H1 (cell line): ENCODE results near the gene POLR2F. TPM values are rescaled to one million over a fixed set of nuclear protein-coding genes. Genes with fewer than 3 reads are reported as not detected.

Source experiments
- CTCF ChIA-PET: fragments of 300-600 bp; sonication (Branson Sonifier 250); formaldehyde crosslinking; loops from one replicate; lab custom pipeline; 2021; ENCODE audit not compliant: partially characterized antibody; lab: Charles Lee
- POLR2A ChIA-PET: fragments of 300-600 bp; sonication (Branson Sonifier 250); formaldehyde crosslinking; loops from one replicate; lab custom pipeline; 2021; ENCODE audit warnings: inconsistent platforms; ENCODE audit not compliant: partially characterized antibody; lab: Charles Lee
- DNase-seq, 2 experiments: peaks; one replicate each; pipeline versions ENCODE4 v3.0.0 to v3.0.0-alpha.2; 2010 to 2022; ENCODE audit warnings: low spot score in 2 of 2, low read depth in 1 of 2, mixed read lengths in 1 of 2
- FAIRE-seq: peaks from 2 replicates; lab custom pipeline; 2011; peaks lifted over from hg19 to GRCh38; lab: Jason Lieb, UNC
- H2AFZ ChIP-seq: 2 replicates; pipeline ENCODE4 v1.8.1; 2012; ENCODE audit warnings: low read length, inconsistent platforms
- H2AK5ac ChIP-seq: 2 replicates; pipeline ENCODE4 v1.6.1; 2013; ENCODE audit warnings: low read depth, low read length
- H2BK120ac ChIP-seq: replicated peaks from 2 replicates; pipeline ENCODE3; 2013; ENCODE audit warnings: low read depth, low read length, inconsistent platforms
- H2BK12ac ChIP-seq: 2 replicates; pipeline ENCODE4 v1.6.1; 2013; ENCODE audit warnings: low read depth, low read length
- H2BK15ac ChIP-seq: 2 replicates; pipeline ENCODE4 v1.6.1; 2013; ENCODE audit warnings: low read length
- H2BK20ac ChIP-seq: 2 replicates; pipeline ENCODE4 v1.6.1; 2013; ENCODE audit warnings: low read length
- H2BK5ac ChIP-seq: 2 replicates; pipeline ENCODE4 v1.6.1; 2013; ENCODE audit warnings: low read depth, low read length
- H3K14ac ChIP-seq: 2 replicates; pipeline ENCODE4 v1.6.1; 2013; ENCODE audit warnings: inconsistent platforms; ENCODE audit not compliant: insufficient read length
- H3K18ac ChIP-seq: 2 replicates; pipeline ENCODE4 v1.6.1; 2013; ENCODE audit warnings: low read length; ENCODE audit errors: extremely low read depth
- H3K23ac ChIP-seq: 2 replicates; pipeline ENCODE4 v1.6.1; 2013; ENCODE audit warnings: inconsistent platforms; ENCODE audit not compliant: insufficient read length
- H3K23me2 ChIP-seq: 2 replicates; pipeline ENCODE4 v1.6.1; 2013; ENCODE audit warnings: low read depth, low read length
- H3K27ac ChIP-seq: 2 replicates; pipeline ENCODE4 v1.6.1; 2011; ENCODE audit warnings: low read depth, low read length, inconsistent platforms
- H3K27me3 ChIP-seq, 4 experiments: replicated peaks in 1 of 4; 1 replicate in 1 of 4; 2 replicates in 3 of 4; pipeline versions ENCODE4 v1.6.1 to v1.8.1; 2011 to 2013; ENCODE audit warnings: low read length in 3 of 4, mild to moderate bottlenecking in 3 of 4, inconsistent platforms in 2 of 4, mixed read lengths in 2 of 4, moderate library complexity in 1 of 4; ENCODE audit not compliant: control insufficient read depth in 3 of 4, insufficient read depth in 3 of 4; ENCODE audit errors: extremely low read depth in 1 of 4
- H3K36me3 ChIP-seq, 4 experiments: 2 replicates each; pipeline versions ENCODE4 v1.6.1 to v1.8.1; 2011 to 2013; ENCODE audit warnings: mild to moderate bottlenecking in 4 of 4, low read length in 3 of 4, moderate library complexity in 2 of 4, control low read depth in 1 of 4, inconsistent platforms in 1 of 4; ENCODE audit not compliant: insufficient read depth in 4 of 4, control insufficient read depth in 2 of 4
- H3K4ac ChIP-seq: replicated peaks from 2 replicates; pipeline ENCODE3; 2013; ENCODE audit warnings: low read length, low read depth, mixed read lengths, inconsistent platforms; ENCODE audit not compliant: insufficient read length
- H3K4me1 ChIP-seq, 4 experiments: replicated peaks in 1 of 4; 1 replicate in 1 of 4; 2 replicates in 3 of 4; pipeline versions ENCODE4 v1.6.1 to v1.8.1; 2011 to 2013; ENCODE audit warnings: low read length in 3 of 4, inconsistent platforms in 2 of 4, mixed read lengths in 1 of 4; ENCODE audit not compliant: insufficient read depth in 4 of 4, control insufficient read depth in 3 of 4
- H3K4me2 ChIP-seq, 2 experiments: 2 replicates each; pipeline versions ENCODE4 v1.6.1 to v1.8.1; 2011 to 2013; ENCODE audit warnings: low read depth in 2 of 2, low read length in 2 of 2, control low read depth in 1 of 2, inconsistent platforms in 1 of 2, mild to moderate bottlenecking in 1 of 2; ENCODE audit not compliant: insufficient read depth in 1 of 2
- H3K4me3 ChIP-seq, 4 experiments: fragments of 200-600, 300-600 bp in 1 of 4; sonication (generic), shearing (Covaris generic), sonication (Bioruptor Twin) in 1 of 4; 2 replicates each; pipeline versions ENCODE4 v1.5.1 to v1.8.1; 2011 to 2016; ENCODE audit warnings: low read length in 4 of 4, low read depth in 3 of 4, control low read depth in 2 of 4, inconsistent platforms in 2 of 4, mild to moderate bottlenecking in 2 of 4, mixed read lengths in 1 of 4, moderate library complexity in 1 of 4; ENCODE audit not compliant: insufficient read depth in 2 of 4; ENCODE audit errors: extremely low read depth in 1 of 4
- H3K56ac ChIP-seq: replicated peaks from 2 replicates; pipeline ENCODE3; 2013; ENCODE audit warnings: low read depth, mild to moderate bottlenecking, mixed read lengths, low read length, inconsistent platforms; ENCODE audit not compliant: insufficient read length
- H3K79me1 ChIP-seq: 2 replicates; pipeline ENCODE4 v1.6.1; 2013; ENCODE audit warnings: low read depth, low read length, control low read depth
- H3K79me2 ChIP-seq, 2 experiments: 2 replicates each; pipeline versions ENCODE4 v1.6.1 to v1.8.1; 2012 to 2013; ENCODE audit warnings: low read length in 2 of 2, mild to moderate bottlenecking in 2 of 2, inconsistent platforms in 1 of 2; ENCODE audit not compliant: insufficient read depth in 2 of 2, control insufficient read depth in 1 of 2
- H3K9ac ChIP-seq, 4 experiments: replicated peaks in 1 of 4; 1 replicate in 1 of 4; 2 replicates in 3 of 4; pipeline versions ENCODE4 v1.6.1 to v1.8.1; 2011 to 2013; ENCODE audit warnings: low read depth in 3 of 4, low read length in 3 of 4, control low read depth in 2 of 4, mild to moderate bottlenecking in 2 of 4, moderate library complexity in 2 of 4, inconsistent platforms in 1 of 4; ENCODE audit errors: extremely low read depth in 1 of 4
- H3K9me3 ChIP-seq, 2 experiments: 2 replicates each; pipeline versions ENCODE4 v1.6.1 to v1.8.1; 2012 to 2013; ENCODE audit warnings: mild to moderate bottlenecking in 2 of 2, moderate library complexity in 2 of 2, control low read depth in 1 of 2, inconsistent platforms in 1 of 2, low read depth in 1 of 2, low read length in 1 of 2, mixed read lengths in 1 of 2; ENCODE audit not compliant: insufficient read depth in 2 of 2
- H4K20me1 ChIP-seq, 2 experiments: replicated peaks in 1 of 2; 2 replicates each; pipeline versions ENCODE3 to v1.8.1; 2011 to 2013; ENCODE audit warnings: inconsistent platforms in 2 of 2, low read length in 2 of 2, mild to moderate bottlenecking in 1 of 2; ENCODE audit not compliant: insufficient read depth in 2 of 2, control insufficient read depth in 1 of 2
- H4K5ac ChIP-seq: 2 replicates; pipeline ENCODE4 v1.6.1; 2013; ENCODE audit warnings: low read length, low read depth, mixed read lengths, inconsistent platforms; ENCODE audit not compliant: insufficient read length
- H4K8ac ChIP-seq: 2 replicates; pipeline ENCODE4 v1.8.0; 2013; ENCODE audit warnings: mild to moderate bottlenecking, moderate library complexity, low read length, inconsistent platforms; ENCODE audit not compliant: insufficient read depth; ENCODE audit errors: extremely low read depth
- H4K91ac ChIP-seq: replicated peaks from 2 replicates; pipeline ENCODE3; 2013; ENCODE audit warnings: low read length, mixed read lengths, inconsistent platforms; ENCODE audit not compliant: insufficient read length
- GABPA ChIP-seq: IDR thresholded peaks from 2 replicates; pipeline ENCODE4 v1.6.1; 2011; ENCODE audit warnings: mild to moderate bottlenecking, low read length, moderate library complexity, borderline replicate concordance; ENCODE audit not compliant: insufficient read depth
- WGBS, 2 experiments: shearing (Covaris generic) in 1 of 2; methylation state at CpG; one replicate each; pipeline versions ENCODE4 v1.1.6 to v1.1.7; 2013 to 2015; ENCODE audit warnings: low lambda C conversion rate in 2 of 2, mixed read lengths in 2 of 2, inconsistent platforms in 1 of 2, low coverage in 1 of 2, missing lambda C conversion rate in 1 of 2; ENCODE audit not compliant: insufficient replicate concordance in 2 of 2, insufficient coverage in 1 of 2, insufficient read length in 1 of 2; ENCODE audit errors: extremely low coverage in 1 of 2, missing lambda C conversion rate in 1 of 2; 5-methylcytosine and 5-hydroxymethylcytosine counted together
- polyA plus RNA-seq, 7 experiments: library from polyadenylated mRNA; depleted of rRNA in 3 of 7; stranded (reverse) in 5 of 7; unstranded in 2 of 7; fragments of >200 nt in 5 of 7; fragments of 200-250 nt in 2 of 7; gene quantifications; 1 replicate in 5 of 7; 2 replicates in 1 of 7; 4 replicates in 1 of 7; pipeline versions ENCODE4 v1.2.1 to v1.2.3, GENCODE V29; 2011 to 2013; ENCODE audit warnings: missing spikeins in 2 of 7, mixed read lengths in 2 of 7
- total RNA-seq: library from RNA; stranded (reverse); fragmentation: NEBNext Ultra II Directional; extraction: Animal tissue kit (Norgen Biotek cat#: 25700); gene quantifications from 2 replicates; pipeline ENCODE4 v1.2.1, GENCODE V29; 2021

POLR2F gene
- total and polyA plus RNA-seq, 2 of the 8 experiments (the other 6 are each of a cell fraction or from before 2014, with no cell fraction given): 150 to 176 TPM

GRCh38 chr22:37967637-37968451 lies 14.3 kb downstream of the POLR2F start:
- Histone ChIP-seq H3K14ac (no peak overlapping the region), H3K36me3 (peaks cover 4 to 22% (median 9%) of the 10 kb centered on the region in 4 experiments; a peak in 7 of 8 replicates), H4K8ac (no peak overlapping the region), H3K18ac (no peak overlapping the region), H3K4ac (no peak overlapping the region), H4K91ac (no peak overlapping the region), H3K9ac (no peak overlapping the region), H3K23me2 (peaks cover 2% of the 10 kb centered on the region; the same call in 1 of the 2 replicates), H4K20me1 (peaks cover 2 to 3% of the 10 kb centered on the region in 2 experiments), H3K9me3 (no peaks in the 10 kb centered on the region), H2BK120ac (no peak overlapping the region), H3K4me3 (no peak overlapping the region), H2AK5ac (no peak overlapping the region), H3K23ac (no peak overlapping the region), H2BK12ac (no peak overlapping the region), H4K5ac (no peak overlapping the region), H3K27ac (no peak overlapping the region), H3K27me3 (no peaks in the 10 kb centered on the region), H2BK20ac (no peak overlapping the region), H3K79me1 (peaks cover 9% of the 10 kb centered on the region), H3K4me2 (no peak overlapping the region; a peak in 1 of 4 replicates), H2BK5ac (no peak overlapping the region), H2AFZ (no peak overlapping the region), H3K4me1 (peaks cover 6 to 20% (median 11%) of the 10 kb centered on the region in 4 experiments), H3K56ac (no peak overlapping the region), H2BK15ac (no peak overlapping the region), H3K79me2 (0 out of 4 replicates have a peak, but pooled peaks cover 0 to 3% of the 10 kb centered on the region in 2 experiments)
- CTCF ChIA-PET: interaction anchor here (0.7 to 5.3 kb wide), 11 partner anchors 8 to 93 kb away, joined by 3 to 48 read pairs (median 5); partner anchors contain the start of genes C22orf23 and POLR2F
- 83% methylated on average over 14 of the region's 14 CpGs; no CpG with 5 or more reads in 1 of the 2 experiments for WGBS, 2 experiments
- POLR2A ChIA-PET: interaction anchor here (0.7 to 2.6 kb wide), 5 partner anchors 12 to 69 kb away, joined by 3 to 9 read pairs (median 3); no protein-coding TSS in a partner anchor
- no peak for FAIRE-seq
- DNase-seq: no peak
- TF ChIP-seq GABPA: no peak
